GM21360 (cell line): ENCODE data around the gene DDX52.
"Not testable (repeated sequence)": the region's sequence is repeated elsewhere in the genome, so short reads cannot be mapped to it uniquely, and the experiment has no call there.

Experiments
- ATAC-seq: cut with Tn5 transposase; IDR thresholded peaks from one replicate; pipeline ENCODE4 v1.9.1; 2021; ENCODE audit warnings: mild to moderate bottlenecking, moderate library complexity; ENCODE audit not compliant: unreplicated experiment

The DDX52 gene

GRCh38 chr17:37657202-37657601, 14.0 kb upstream of the DDX52 start:
- no peak for ATAC-seq

- ATAC-seq, result no peak
These were observed 8.6 kb upstream of the DDX52 start for GRCh38 chr17:37651849-37652248.

- ATAC-seq, result no peak
These were observed 7.3 kb upstream of the DDX52 start for GRCh38 chr17:37650419-37651003.

- no peak for ATAC-seq
These were observed 5.3 kb upstream of the DDX52 start for GRCh38 chr17:37648555-37648954.

- no peak for ATAC-seq
These were observed 4.6 kb upstream of the DDX52 start for GRCh38 chr17:37647856-37648255.

GRCh38 chr17:37643869-37644268, 623 bp upstream of the DDX52 start:
- ATAC-seq, result no peak

- no peak for ATAC-seq
These were observed 565 bp downstream of the DDX52 start for GRCh38 chr17:37642681-37643080.

- no peak for ATAC-seq
These were observed 3.2 kb downstream of the DDX52 start for GRCh38 chr17:37640015-37640414.

- no peak for ATAC-seq
These were observed 5.3 kb downstream of the DDX52 start for GRCh38 chr17:37637956-37638355.

- not testable (repeated sequence) for ATAC-seq
These were observed 26.8 kb downstream of the DDX52 start for GRCh38 chr17:37616430-37616829.

GRCh38 chr17:37614823-37615222, 28.4 kb downstream of the DDX52 start:
- ATAC-seq, result no peak

- ATAC-seq, result no peak
These were observed 28.9 kb downstream of the DDX52 start for GRCh38 chr17:37614391-37614790.

GRCh38 chr17:37610971-37611370, 32.3 kb downstream of the DDX52 start:
- ATAC-seq, result no peak

- not testable (repeated sequence) for ATAC-seq
These were observed 33.2 kb downstream of the DDX52 start for GRCh38 chr17:37610041-37610420.

- ATAC-seq, result peak; percentile 78
These were observed 33.8 kb downstream of the DDX52 start, which contains the start of gene SYNRG for GRCh38 chr17:37609170-37610040. Gene SYNRG (minus strand): TSS chr17:37609418. CDS start chr17:37609355, 63 bp downstream.

GRCh38 chr17:37608351-37609169, 34.7 kb downstream of the DDX52 start:
- ATAC-seq, result peak; percentile 27

GRCh38 chr17:37607637-37608331, 35.5 kb downstream of the DDX52 start:
- no peak for ATAC-seq

GRCh38 chr17:37605813-37606505, 37.3 kb downstream of the DDX52 start:
- ATAC-seq, result no peak

- ATAC-seq, result no peak
These were observed 38.2 kb downstream of the DDX52 start for GRCh38 chr17:37605081-37605480.

- ATAC-seq, result no peak
These were observed 38.7 kb downstream of the DDX52 start for GRCh38 chr17:37604556-37604955.
